ENCODE results near the gene TBX19. TPM values are rescaled to one million over a fixed set of nuclear protein-coding genes. Genes with fewer than 3 reads are reported as not detected.

Gene TBX19
- total RNA-seq, 4 donors from 2014 or later, result 0.50 to 1.5 (median 0.84) TPM

GRCh38 chr1:168252204-168252733 lies 28.4 kb upstream of the TBX19 start:
- DNase-seq, result no peak
- peaks cover 0 to 87% (median 0%) of the 10 kb centered on the region in 3 donors for H3K36me3 ChIP-seq
- peaks cover 0 to 19% (median 11%) of the 10 kb centered on the region in 3 donors for H3K9me3 ChIP-seq
- H3K27me3 ChIP-seq, result no peaks in the 10 kb centered on the region
- no peaks in the 10 kb centered on the region for H3K4me1 ChIP-seq
- no peak for TF ChIP-seq POLR2A (IDR thresholded peaks at IDR 0.05)
- no peak for TF ChIP-seq CTCF (IDR thresholded peaks at IDR 0.05)
- 76 to 82% methylated on average over 3 of the region's 3 CpGs for WGBS, 2 donors
- intact Hi-C loops (cut with DNase I), result no loop called here
- H3K4me3 ChIP-seq, result no peak overlapping the region
- no peak overlapping the region for H3K27ac ChIP-seq

DNA sequence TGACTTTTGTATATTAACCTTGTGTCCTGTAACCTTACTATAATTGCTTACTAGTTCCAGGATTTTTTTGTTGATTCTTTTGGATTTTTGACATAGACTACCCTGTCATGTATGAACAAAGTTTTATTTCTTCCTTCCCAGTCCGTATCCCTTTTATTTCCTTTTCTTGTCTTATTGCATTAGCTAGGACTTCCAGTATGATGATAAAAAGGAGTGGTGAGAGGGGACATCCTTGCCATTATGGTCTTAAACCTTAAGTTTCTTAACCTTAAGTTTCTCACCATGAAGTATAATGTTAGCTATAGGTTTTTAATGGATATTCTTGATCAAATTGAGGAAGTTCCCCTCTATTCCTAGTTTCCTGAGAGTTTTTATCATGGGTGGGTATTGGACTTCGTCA lies 24.5 kb upstream of the TBX19 start:
- no peak overlapping the region for H3K4me3 ChIP-seq
- no peaks in the 10 kb centered on the region for H3K27me3 ChIP-seq
- H3K36me3 ChIP-seq, result peaks cover 0 to 60% (median 0%) of the 10 kb centered on the region in 3 donors
- peaks cover 0 to 12% (median 0%) of the 10 kb centered on the region in 3 donors for H3K4me1 ChIP-seq
- H3K9me3 ChIP-seq, result peaks cover 0 to 19% (median 11%) of the 10 kb centered on the region in 3 donors
- TF ChIP-seq CTCF (IDR thresholded peaks at IDR 0.05) (no peak), POLR2A (IDR thresholded peaks at IDR 0.05) (no peak)
- no peak overlapping the region for H3K27ac ChIP-seq
- WGBS, 2 donors, result 93 to 100% methylated on average over 2 of the region's 2 CpGs
- DNase-seq, result no peak
- intact Hi-C loops (cut with DNase I), result no loop called here

DNA sequence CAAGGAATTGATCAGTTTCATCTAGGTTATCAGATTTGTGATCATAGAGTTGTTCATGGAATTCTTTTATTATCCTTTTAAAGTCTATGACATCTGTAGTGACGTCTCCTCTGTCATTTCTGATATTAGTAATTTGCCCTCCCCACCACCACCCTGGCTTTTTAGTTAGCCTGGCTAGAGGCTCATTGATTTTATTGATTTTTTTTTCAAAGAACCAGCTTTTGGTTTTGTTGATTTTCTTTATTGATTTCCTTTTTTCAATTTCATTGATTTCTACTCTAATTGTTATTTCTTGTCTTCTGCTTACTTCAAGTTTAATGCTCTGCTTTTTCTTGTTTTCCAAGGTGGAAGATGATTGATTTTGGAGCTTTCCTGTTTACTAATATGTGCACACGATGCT lies 23.3 kb upstream of the TBX19 start:
- Histone ChIP-seq H3K27me3 (no peaks in the 10 kb centered on the region), H3K27ac (no peak overlapping the region), H3K4me1 (peaks cover 0 to 22% (median 6%) of the 10 kb centered on the region in 3 donors), H3K4me3 (no peak overlapping the region), H3K36me3 (peaks cover 0 to 60% (median 0%) of the 10 kb centered on the region in 3 donors), H3K9me3 (peaks cover 0 to 19% (median 11%) of the 10 kb centered on the region in 3 donors)
- 42 to 71% methylated on average over 2 of the region's 2 CpGs for WGBS, 2 donors
- DNase-seq, result no peak
- TF ChIP-seq POLR2A (IDR thresholded peaks at IDR 0.05) (no peak), CTCF (IDR thresholded peaks at IDR 0.05) (no peak)
- intact Hi-C loops (cut with DNase I), result no loop called here

- TF ChIP-seq CTCF (IDR thresholded peaks at IDR 0.05), result no peak
- no peak for TF ChIP-seq POLR2A (IDR thresholded peaks at IDR 0.05)
- peaks cover 0 to 50% (median 0%) of the 10 kb centered on the region in 3 donors for H3K36me3 ChIP-seq
- DNase-seq, result no peak
- intact Hi-C loops (cut with DNase I), result no loop called here
- H3K9me3 ChIP-seq, result peaks cover 0 to 19% (median 11%) of the 10 kb centered on the region in 3 donors
- H3K4me3 ChIP-seq, result no peak overlapping the region
- 90 to 95% methylated on average over 1 of the region's 1 CpG for whole genome bisulfite sequencing, 2 donors
- H3K27ac ChIP-seq, result no peak overlapping the region
- peaks cover 0 to 22% (median 6%) of the 10 kb centered on the region in 3 donors for H3K4me1 ChIP-seq
- no peaks in the 10 kb centered on the region for H3K27me3 ChIP-seq
Measured at GRCh38 chr1:168259567-168259966, 21.1 kb upstream of the TBX19 start.

GRCh38 chr1:168260393-168260792 lies 20.3 kb upstream of the TBX19 start:
- DNase-seq, result no peak
- H3K4me3 ChIP-seq, result no peak overlapping the region
- H3K4me1 ChIP-seq, result peaks cover 0 to 22% (median 6%) of the 10 kb centered on the region in 3 donors
- H3K9me3 ChIP-seq, result peaks cover 0 to 18% (median 11%) of the 10 kb centered on the region in 3 donors
- H3K27me3 ChIP-seq, result no peaks in the 10 kb centered on the region
- WGBS, 2 donors, result 90 to 100% methylated on average over 1 to 3 of the region's 3 CpGs
- intact Hi-C loops (cut with DNase I), result no loop called here
- TF ChIP-seq CTCF (IDR thresholded peaks at IDR 0.05), result no peak
- no peak for TF ChIP-seq POLR2A (IDR thresholded peaks at IDR 0.05)
- H3K27ac ChIP-seq, result no peak overlapping the region
- H3K36me3 ChIP-seq, result peaks cover 0 to 50% (median 0%) of the 10 kb centered on the region in 3 donors
